Smooth muscle cell (in vitro differentiated cells): Measurements from ENCODE around the gene ZNF14. TPM values are rescaled to one million over a fixed set of nuclear protein-coding genes. Genes with fewer than 3 reads are reported as not detected.

Source experiments
- DNase-seq: peaks from one replicate; lab custom pipeline; 2025; ENCODE audit not compliant: unreplicated experiment; lab: John Stamatoyannopoulos, UW
- H2AFZ ChIP-seq: fragments of 200-600 bp; sonication (generic); 2 replicates; pipeline ENCODE4 v1.6.0; 2016; ENCODE audit warnings: antibody characterized with exemption, low read depth, mild to moderate bottlenecking
- H3F3A ChIP-seq: fragments of 200-600 bp; sonication (generic); 2 replicates; pipeline ENCODE4 v1.6.0; 2017; ENCODE audit warnings: antibody characterized with exemption, low read depth
- H3K27ac ChIP-seq: fragments of 200-600 bp; sonication (generic); 2 replicates; pipeline ENCODE4 v1.5.1; 2016; ENCODE audit warnings: low read depth, mild to moderate bottlenecking
- H3K27me3 ChIP-seq: fragments of 200-600 bp; sonication (generic); 2 replicates; pipeline ENCODE4 v1.6.1; 2016; ENCODE audit warnings: low read depth, mild to moderate bottlenecking
- H3K36me3 ChIP-seq: fragments of 200-600 bp; sonication (generic); 2 replicates; pipeline ENCODE4 v1.5.1; 2016; ENCODE audit warnings: low read depth
- H3K4me1 ChIP-seq: fragments of 200-600 bp; sonication (generic); 2 replicates; pipeline ENCODE4 v1.5.1; 2016; ENCODE audit warnings: low read depth
- H3K4me2 ChIP-seq: fragments of 200-600 bp; sonication (generic); 2 replicates; pipeline ENCODE4 v1.6.0; 2016; ENCODE audit warnings: mild to moderate bottlenecking
- H3K4me3 ChIP-seq: fragments of 200-600 bp; sonication (generic); 2 replicates; pipeline ENCODE4 v1.5.1; 2016; ENCODE audit warnings: mild to moderate bottlenecking
- H3K79me2 ChIP-seq: fragments of 200-600 bp; sonication (generic); 2 replicates; pipeline ENCODE4 v1.6.0; 2016; ENCODE audit warnings: low read depth, mild to moderate bottlenecking
- H3K9ac ChIP-seq: fragments of 200-600 bp; sonication (generic); 2 replicates; pipeline ENCODE4 v1.6.0; 2016; ENCODE audit warnings: low read depth
- H3K9me3 ChIP-seq: fragments of 200-600 bp; sonication (generic); replicated peaks from 2 replicates; pipeline ENCODE4 v1.5.1; 2016; ENCODE audit warnings: low read depth
- H4K20me1 ChIP-seq: fragments of 200-600 bp; sonication (generic); 2 replicates; pipeline ENCODE4 v1.6.0; 2016; ENCODE audit warnings: low read depth
- CTCF ChIP-seq: fragments of 200-600 bp; sonication (generic); IDR thresholded peaks from 2 replicates; pipeline ENCODE4 v1.5.1; 2017; ENCODE audit warnings: borderline replicate concordance, mild to moderate bottlenecking, antibody characterized with exemption; ENCODE audit not compliant: insufficient read depth, poor library complexity, severe bottlenecking
- WGBS: methylation state at CpG from one replicate; pipeline ENCODE4 v1.1.7; 2016; ENCODE audit warnings: low lambda C conversion rate; 5-methylcytosine and 5-hydroxymethylcytosine counted together
- polyA plus RNA-seq: library from polyadenylated mRNA; unstranded; fragments of >200 nt; fragmentation: Nextera tagmentation; extraction: Ambion mirVana; gene quantifications from 2 replicates; pipeline ENCODE4 v1.2.1, GENCODE V29; 2016
- small RNA-seq: library from RNA; depleted of rRNA; stranded (forward); fragments of <200 nt; gene quantifications from one replicate; pipeline ENCODE3, GENCODE V24; 2014
- total RNA-seq: library from RNA; depleted of rRNA; stranded (reverse); fragments of >200 nt; gene quantifications from 2 replicates; pipeline ENCODE4 v1.2.3, GENCODE V29; 2014

ZNF14 gene
- total and polyA plus RNA-seq, 2 experiments from 2014 or later, result 1.2 to 3.8 TPM

- no peak for DNase-seq
- Histone ChIP-seq H3K9ac (no peak overlapping the region), H3K9me3 (no peaks in the 10 kb centered on the region), H3K27me3 (no peaks in the 10 kb centered on the region), H2AFZ (no peak overlapping the region), H3K79me2 (peaks cover 34% of the 10 kb centered on the region), H3K4me2 (peak overlapping the region; percentile 95), H4K20me1 (peaks cover 31% of the 10 kb centered on the region), H3K27ac (no peak overlapping the region), H3K36me3 (no peaks in the 10 kb centered on the region), H3K4me3 (no peak overlapping the region), H3F3A (no peaks in the 10 kb centered on the region), H3K4me1 (peaks cover 15% of the 10 kb centered on the region)
- WGBS, result 87% methylated on average over 18 of the region's 18 CpGs
- TF ChIP-seq CTCF, result no peak
Measured at GRCh38 chr19:19661675-19662251, 71.1 kb downstream of the ZNF14 start.

GRCh38 chr19:19661141-19661674 lies 71.7 kb downstream of the ZNF14 start:
- WGBS, result 87% methylated on average over 9 of the region's 10 CpGs
- Histone ChIP-seq H3K27me3 (no peaks in the 10 kb centered on the region), H3K4me3 (no peak overlapping the region), H3K4me2 (no peak overlapping the region), H3F3A (no peaks in the 10 kb centered on the region), H3K4me1 (peaks cover 15% of the 10 kb centered on the region), H3K27ac (no peak overlapping the region), H3K36me3 (no peaks in the 10 kb centered on the region), H3K9me3 (no peaks in the 10 kb centered on the region), H3K79me2 (peaks cover 34% of the 10 kb centered on the region), H4K20me1 (peaks cover 31% of the 10 kb centered on the region), H3K9ac (no peak overlapping the region), H2AFZ (no peak overlapping the region)
- TF ChIP-seq CTCF, result no peak
- no peak for DNase-seq

Small RNAs within 50 kb of the gene (small RNA-seq; reads per million reads assigned to genes)
- 0.13 reads per million for gene AC011458.2
- gene AC011477.5, result 0.11 reads per million

Other genes starting within 250 kb of the ZNF14 start
- gene TSSK6, start 217.6 kb downstream of the ZNF14 start, total RNA-seq, result 1.3 and 5.4 TPM in 2 replicates
- gene TSSK6, start 217.6 kb downstream of the ZNF14 start, polyA plus RNA-seq, result 0.31 and 0.49 TPM in 2 replicates
- gene NDUFA13, start 216.9 kb downstream of the ZNF14 start, total RNA-seq, result 42.3 and 51.8 TPM in 2 replicates
- 559 and 575 TPM in 2 replicates for gene NDUFA13, start 216.9 kb downstream of the ZNF14 start, polyA plus RNA-seq
- 2.2 TPM in 2 replicates for gene YJEFN3, start 204.2 kb downstream of the ZNF14 start, total RNA-seq
- gene YJEFN3, start 204.2 kb downstream of the ZNF14 start, polyA plus RNA-seq, result 5.8 and 11.1 TPM in 2 replicates
- 27.2 and 31.0 TPM in 2 replicates for gene CILP2, start 194.8 kb downstream of the ZNF14 start, total RNA-seq
- gene CILP2, start 194.8 kb downstream of the ZNF14 start, polyA plus RNA-seq, result 62.2 and 95.0 TPM in 2 replicates
- 2.5 TPM in 1 of 2 replicates, not detected in the other for gene PBX4, start 114.4 kb downstream of the ZNF14 start, total RNA-seq
- 1.7 and 4.5 TPM in 2 replicates for gene PBX4, start 114.4 kb downstream of the ZNF14 start, polyA plus RNA-seq
- 13.2 and 15.1 TPM in 2 replicates for gene LPAR2, start 104.9 kb downstream of the ZNF14 start, total RNA-seq
- gene LPAR2, start 104.9 kb downstream of the ZNF14 start, polyA plus RNA-seq, result 20.1 and 24.5 TPM in 2 replicates
- 3.9 and 8.0 TPM in 2 replicates for gene GMIP, start 89.5 kb downstream of the ZNF14 start, total RNA-seq
- 19.5 and 19.8 TPM in 2 replicates for gene GMIP, start 89.5 kb downstream of the ZNF14 start, polyA plus RNA-seq
- gene ATP13A1, start 69.4 kb downstream of the ZNF14 start, total RNA-seq, result 48.1 and 51.7 TPM in 2 replicates
- 51.4 and 57.3 TPM in 2 replicates for gene ATP13A1, start 69.4 kb downstream of the ZNF14 start, polyA plus RNA-seq
- 5.4 and 6.6 TPM in 2 replicates for gene ZNF101, start 64.3 kb downstream of the ZNF14 start, total RNA-seq
- gene ZNF101, start 64.3 kb downstream of the ZNF14 start, polyA plus RNA-seq, result 0.83 and 2.8 TPM in 2 replicates
- 27.7 and 41.9 TPM in 2 replicates for gene ZNF506, start 88.6 kb upstream of the ZNF14 start, total RNA-seq
- 6.7 and 10.6 TPM in 2 replicates for gene ZNF506, start 88.6 kb upstream of the ZNF14 start, polyA plus RNA-seq
- gene ZNF253, start 132.8 kb upstream of the ZNF14 start, total RNA-seq, result 11.7 and 17.1 TPM in 2 replicates
- gene ZNF253, start 132.8 kb upstream of the ZNF14 start, polyA plus RNA-seq, result 3.2 and 7.9 TPM in 2 replicates
- 36.7 and 41.6 TPM in 2 replicates for gene ZNF93, start 167.8 kb upstream of the ZNF14 start, total RNA-seq
- 18.3 and 23.0 TPM in 2 replicates for gene ZNF93, start 167.8 kb upstream of the ZNF14 start, polyA plus RNA-seq